Parathyroid adenoma (tissue), 2 donors: ENCODE data around the gene NMNAT2.

Source experiments
- H2AFZ ChIP-seq: fragments of 300-600 bp; sonication (generic); one replicate; pipeline ENCODE4 v1.7.0; 2017; ENCODE audit warnings: antibody characterized with exemption, mild to moderate bottlenecking
- H3K27ac ChIP-seq: fragments of 300-600 bp; sonication (generic); one replicate; pipeline ENCODE4 v1.7.0; 2017
- H3K27me3 ChIP-seq: fragments of 300-600 bp; sonication (generic); one replicate; pipeline ENCODE4 v1.7.0; 2017; ENCODE audit warnings: low read length; ENCODE audit not compliant: control insufficient read depth, insufficient read depth
- H3K36me3 ChIP-seq: fragments of 300-600 bp; sonication (generic); one replicate; pipeline ENCODE4 v1.7.0; 2017; ENCODE audit warnings: low read length; ENCODE audit not compliant: control insufficient read depth, insufficient read depth
- H3K4me1 ChIP-seq: fragments of 300-600 bp; sonication (generic); one replicate; pipeline ENCODE4 v1.7.0; 2017; ENCODE audit warnings: control low read depth
- H3K4me2 ChIP-seq: fragments of 300-600 bp; sonication (generic); one replicate; pipeline ENCODE4 v1.7.0; 2017; ENCODE audit warnings: low read length
- H3K4me3 ChIP-seq: fragments of 300-600 bp; sonication (generic); one replicate; pipeline ENCODE4 v1.7.0; 2017; ENCODE audit warnings: low read depth, low read length
- H3K79me2 ChIP-seq: fragments of 300-600 bp; sonication (generic); one replicate; pipeline ENCODE4 v1.7.0; 2017; ENCODE audit warnings: control low read depth
- H3K9ac ChIP-seq: fragments of 300-600 bp; sonication (generic); one replicate; pipeline ENCODE4 v1.7.0; 2017; ENCODE audit warnings: mild to moderate bottlenecking
- H3K9me3 ChIP-seq: fragments of 300-600 bp; sonication (generic); one replicate; pipeline ENCODE4 v1.7.0; 2017; ENCODE audit warnings: low read length; ENCODE audit not compliant: control insufficient read depth
- CTCF ChIP-seq: fragments of 300-600 bp; sonication (generic); IDR thresholded peaks from one replicate; pipeline ENCODE4 v1.7.0; 2017; ENCODE audit warnings: antibody characterized with exemption, mild to moderate bottlenecking
- donor health status: primary hyperparathyroidism.

The NMNAT2 gene

DNA sequence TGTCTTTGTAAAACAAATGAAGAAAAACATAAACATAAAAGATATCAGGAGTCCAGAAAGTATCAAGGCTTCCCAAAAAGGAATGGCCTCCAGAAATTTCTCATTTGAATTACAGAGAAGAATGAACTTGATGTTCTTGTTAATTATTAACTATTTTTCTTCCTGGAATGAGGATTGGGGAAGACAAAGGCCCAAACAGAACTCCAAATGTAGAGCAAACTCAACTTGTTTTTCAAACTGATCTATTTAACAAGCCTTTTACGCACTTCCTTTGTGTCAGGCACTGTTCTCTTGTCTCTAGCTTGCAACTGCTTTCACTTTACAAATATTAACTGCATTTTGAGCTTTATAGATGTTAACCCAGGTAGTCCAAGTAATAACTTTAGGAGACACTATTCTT, 186.6 kb downstream of the NMNAT2 start:
- H3K27ac ChIP-seq = no peak overlapping the region
- H3K4me3 ChIP-seq = no peak overlapping the region
- H2AFZ ChIP-seq = no peak overlapping the region
- no peaks in the 10 kb centered on the region for H3K79me2 ChIP-seq
- no peaks in the 10 kb centered on the region for H3K36me3 ChIP-seq
- no peak overlapping the region for H3K4me2 ChIP-seq
- no peaks in the 10 kb centered on the region for H3K4me1 ChIP-seq
- no peaks in the 10 kb centered on the region for H3K9me3 ChIP-seq
- H3K9ac ChIP-seq = no peak overlapping the region
- no peaks in the 10 kb centered on the region for H3K27me3 ChIP-seq
- TF ChIP-seq CTCF = no peak

DNA sequence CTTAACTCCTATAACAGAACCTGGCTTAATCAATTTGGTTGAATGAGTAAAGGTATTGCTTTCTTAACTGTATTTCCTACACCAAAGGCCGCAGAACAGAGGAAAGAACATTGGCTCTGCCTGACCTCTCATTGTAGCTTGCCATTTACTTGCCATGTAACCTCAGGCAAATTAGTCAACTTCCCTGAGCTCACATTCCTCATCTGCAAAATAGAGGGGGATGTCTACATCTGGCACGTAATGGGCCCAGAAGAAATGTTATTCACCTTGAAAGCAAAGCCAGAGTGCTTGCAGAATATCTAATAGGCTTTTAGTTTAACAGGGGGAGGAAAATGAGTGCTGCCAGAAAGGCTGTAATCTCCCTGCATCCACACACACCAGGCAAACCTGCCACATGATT, 187.8 kb downstream of the NMNAT2 start:
- no peaks in the 10 kb centered on the region for H3K79me2 ChIP-seq
- H3K4me2 ChIP-seq = no peak overlapping the region
- no peaks in the 10 kb centered on the region for H3K4me1 ChIP-seq
- no peak overlapping the region for H3K4me3 ChIP-seq
- no peaks in the 10 kb centered on the region for H3K36me3 ChIP-seq
- H3K27me3 ChIP-seq = no peaks in the 10 kb centered on the region
- H3K9me3 ChIP-seq = no peaks in the 10 kb centered on the region
- TF ChIP-seq CTCF = no peak
- no peak overlapping the region for H3K27ac ChIP-seq
- H2AFZ ChIP-seq = no peak overlapping the region
- no peak overlapping the region for H3K9ac ChIP-seq

GRCh38 chr1:183228347-183229220, 189.6 kb downstream of the NMNAT2 start:
- Histone ChIP-seq H3K9me3 (no peaks in the 10 kb centered on the region), H3K79me2 (no peaks in the 10 kb centered on the region), H3K27ac (no peak overlapping the region), H3K36me3 (no peaks in the 10 kb centered on the region), H3K4me3 (no peak overlapping the region), H3K27me3 (no peaks in the 10 kb centered on the region), H2AFZ (no peak overlapping the region), H3K4me1 (no peaks in the 10 kb centered on the region), H3K9ac (no peak overlapping the region), H3K4me2 (no peak overlapping the region)
- TF ChIP-seq CTCF = no peak

GRCh38 chr1:183227422-183228346, 190.5 kb downstream of the NMNAT2 start:
- no peaks in the 10 kb centered on the region for H3K36me3 ChIP-seq
- H3K4me2 ChIP-seq = no peak overlapping the region
- no peaks in the 10 kb centered on the region for H3K4me1 ChIP-seq
- no peak overlapping the region for H2AFZ ChIP-seq
- H3K9me3 ChIP-seq = no peaks in the 10 kb centered on the region
- no peak overlapping the region for H3K9ac ChIP-seq
- TF ChIP-seq CTCF = peak; percentile 20
- no peak overlapping the region for H3K27ac ChIP-seq
- H3K27me3 ChIP-seq = no peaks in the 10 kb centered on the region
- H3K4me3 ChIP-seq = no peak overlapping the region
- no peaks in the 10 kb centered on the region for H3K79me2 ChIP-seq
